ENCODE data around the gene CACNA1F. TPM values are rescaled to one million over a fixed set of nuclear protein-coding genes. Genes with fewer than 3 reads are reported as not detected.
"Not testable (repeated sequence)": the region's sequence is repeated elsewhere in the genome, so short reads cannot be mapped to it uniquely, and the experiment has no call there.

CACNA1F gene
- total RNA-seq, 1 experiment from 2014 or later, result not detected

GRCh38 chrX:49176421-49177326 lies 56.5 kb downstream of the CACNA1F start:
- no peak for DNase-seq (ENCODE audit: low read depth)

- no peak for DNase-seq (ENCODE audit: low read depth)
Measured at GRCh38 chrX:49175435-49176274, 57.5 kb downstream of the CACNA1F start.

GRCh38 chrX:49174723-49175122 lies 58.4 kb downstream of the CACNA1F start:
- no peak for DNase-seq (ENCODE audit: low read depth)

- not testable (repeated sequence) for DNase-seq (ENCODE audit: low read depth)
Measured at GRCh38 chrX:49173544-49173943, 59.6 kb downstream of the CACNA1F start.

DNA sequence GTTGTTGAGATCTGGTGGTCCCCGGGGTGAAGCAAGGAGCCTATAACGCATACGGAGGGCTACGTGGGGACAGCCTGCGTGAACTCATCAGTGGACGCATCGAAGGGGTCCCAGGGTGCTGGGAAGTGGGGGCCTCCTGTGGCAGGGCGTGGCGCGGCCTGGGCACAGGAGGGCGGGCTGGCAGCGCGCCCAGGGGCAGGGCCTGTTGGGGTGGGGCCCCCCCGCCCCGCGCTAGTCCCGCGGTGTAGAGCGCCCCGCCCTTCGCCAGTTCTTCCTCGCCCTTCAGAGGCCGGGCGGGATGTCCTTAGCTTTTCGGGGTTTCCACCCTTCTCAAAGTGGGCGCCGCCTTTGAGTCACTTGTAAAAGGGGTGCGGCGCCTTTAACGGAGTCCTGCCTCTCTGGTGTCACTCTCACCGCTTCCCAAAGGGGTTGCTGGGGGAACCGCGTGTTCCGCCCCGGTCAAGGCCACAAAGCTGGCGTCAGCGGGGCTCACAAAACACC lies 60.8 kb downstream of the CACNA1F start:
- DNase-seq (ENCODE audit: low read depth), result peak; percentile 80

- peak; percentile 60 for DNase-seq (ENCODE audit: low read depth)
Measured at GRCh38 chrX:49171752-49172279, 61.3 kb downstream of the CACNA1F start, which contains the start of gene PLP2. Gene PLP2, plus strand, starts transcription at chrX:49171898. Its CDS starts 103 bp downstream, at chrX:49172001.

DNA sequence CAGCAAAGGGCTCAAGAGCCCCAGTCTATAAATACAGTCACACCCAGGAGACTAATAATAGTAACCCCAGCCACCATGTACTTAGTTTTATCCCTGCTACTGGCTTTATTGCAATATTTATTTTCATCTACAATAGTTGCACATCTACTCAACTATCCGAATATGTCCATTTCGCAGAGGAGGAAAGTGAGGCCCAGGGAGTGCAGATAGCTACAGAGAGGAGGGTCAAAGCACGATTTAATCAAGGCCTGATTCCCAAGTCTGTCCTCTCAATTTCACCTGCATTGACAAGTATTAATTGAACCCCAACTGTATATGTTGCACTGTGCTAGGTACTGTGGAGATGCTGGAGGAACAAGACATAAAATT lies 65.4 kb downstream of the CACNA1F start:
- DNase-seq (ENCODE audit: low read depth), result no peak

- peak; percentile 85 for DNase-seq (ENCODE audit: low read depth)
Measured at GRCh38 chrX:49166914-49167739, 66.0 kb downstream of the CACNA1F start.

GRCh38 chrX:49165901-49166881 lies 66.9 kb downstream of the CACNA1F start:
- DNase-seq (ENCODE audit: low read depth), result peak; percentile 71

- DNase-seq (ENCODE audit: low read depth), result no peak
Measured at GRCh38 chrX:49164589-49165360, 68.4 kb downstream of the CACNA1F start.

GRCh38 chrX:49163555-49164419 lies 69.4 kb downstream of the CACNA1F start:
- peak; percentile 76 for DNase-seq (ENCODE audit: low read depth)

- no peak for DNase-seq (ENCODE audit: low read depth)
Measured at GRCh38 chrX:49162620-49163019, 70.5 kb downstream of the CACNA1F start, which contains the start of gene MAGIX. Gene MAGIX, plus strand, starts transcription at chrX:49162758. Its CDS starts 132 bp downstream, at chrX:49162890.

- no peak for DNase-seq (ENCODE audit: low read depth)
Measured at GRCh38 chrX:49161632-49162031, 71.5 kb downstream of the CACNA1F start.

DNA sequence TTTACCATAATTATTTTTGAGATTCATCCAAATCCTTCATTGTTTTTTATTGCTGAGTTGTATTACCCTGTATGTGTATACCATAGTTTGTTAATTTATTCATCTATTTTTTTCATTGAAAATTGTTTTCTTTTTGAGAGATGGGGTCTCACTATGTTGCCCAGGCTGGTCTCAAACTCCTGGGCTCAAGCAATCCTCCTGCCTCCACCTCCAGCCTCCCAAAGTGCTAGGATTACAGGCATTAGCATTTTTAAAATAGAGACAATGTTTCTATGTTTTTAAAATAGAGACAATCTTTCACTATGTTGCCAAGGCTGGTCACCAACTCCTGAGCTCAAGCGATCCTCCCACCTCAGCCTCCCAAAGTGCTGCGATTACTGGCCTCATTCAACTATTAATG lies 72.2 kb downstream of the CACNA1F start:
- no peak for DNase-seq (ENCODE audit: low read depth)

- DNase-seq (ENCODE audit: low read depth), result no peak
Measured at GRCh38 chrX:49157194-49157593, 75.9 kb downstream of the CACNA1F start.

GRCh38 chrX:49155900-49156837 lies 77.0 kb downstream of the CACNA1F start:
- peak; percentile 84 for DNase-seq (ENCODE audit: low read depth)

All from LHCN-M2 (cell line).